GM12878 (cell line): ENCODE measurements around the gene ARHGAP26. TPM values are rescaled to one million over a fixed set of nuclear protein-coding genes. Genes with fewer than 3 reads are reported as not detected.

Source experiments
- ATAC-seq: fragments of 200-7000 bp; cut with Tn5 transposase; 3 replicates; pipeline ENCODE4 v1.9.1; 2020; ENCODE audit warnings: mild to moderate bottlenecking, moderate library complexity
- BruUV-seq: library from RNA; stranded (reverse); fragments of 400-500 nt; replicated peaks from 2 replicates; lab custom pipeline; 2021; lab: Mats Ljungman, UMichigan
- CTCF ChIA-PET: fragments of 300-600 bp; sonication (Branson Sonifier 250); formaldehyde crosslinking; extraction: SDS; loops from one replicate; lab custom pipeline; 2021; ENCODE audit warnings: inconsistent platforms; lab: Yijun Ruan, JAX
- POLR2A ChIA-PET: fragments of 350-600 bp; formaldehyde crosslinking; extraction: SDS; loops from one replicate; lab custom pipeline; 2021; ENCODE audit warnings: inconsistent platforms; lab: Charles Lee
- RAD21 ChIA-PET: fragments of 300-600 bp; sonication (Branson Sonifier 250); formaldehyde crosslinking; loops from one replicate; lab custom pipeline; 2023; ENCODE audit warnings: antibody characterized with exemption; ENCODE audit not compliant: unreplicated experiment; lab: Charles Lee
- SMC1A ChIA-PET: fragments of 300-600 bp; sonication (Branson Sonifier 250); formaldehyde crosslinking; loops from one replicate; lab custom pipeline; 2023; ENCODE audit not compliant: unreplicated experiment, uncharacterized antibody; lab: Charles Lee
- DNase-seq: peaks from one replicate; pipeline ENCODE4 v3.0.0-alpha.2; 2011; ENCODE audit warnings: low read depth, low spot score
- FAIRE-seq: peaks from 3 replicates; lab custom pipeline; 2011; peaks lifted over from hg19 to GRCh38; lab: Jason Lieb, UNC
- H2AFZ ChIP-seq: 2 replicates; pipeline ENCODE4 v1.6.0; 2011; ENCODE audit warnings: low read depth, low read length, control low read depth; ENCODE audit not compliant: control insufficient read depth
- H3K27ac ChIP-seq: 2 replicates; pipeline ENCODE4 v1.5.1; 2011; ENCODE audit warnings: control low read depth; ENCODE audit not compliant: control insufficient read depth, insufficient read depth
- H3K27me3 ChIP-seq, 2 experiments: replicated peaks in 1 of 2; 2 replicates each; pipeline versions ENCODE4 v1.6.0 to v1.6.1; 2011; ENCODE audit warnings: low read length in 1 of 2; ENCODE audit not compliant: control insufficient read depth in 2 of 2, insufficient read depth in 2 of 2
- H3K36me3 ChIP-seq, 2 experiments: 2 replicates each; pipeline ENCODE4 v1.5.1; 2011; ENCODE audit warnings: low read length in 1 of 2; ENCODE audit not compliant: control insufficient read depth in 2 of 2, insufficient read depth in 2 of 2
- H3K4me1 ChIP-seq: 2 replicates; pipeline ENCODE4 v1.6.1; 2011; ENCODE audit warnings: mild to moderate bottlenecking, low read length, moderate library complexity, mixed read lengths; ENCODE audit not compliant: control insufficient read depth, insufficient read depth
- H3K4me2 ChIP-seq: 2 replicates; pipeline ENCODE4 v1.6.0; 2011; ENCODE audit warnings: control low read depth; ENCODE audit not compliant: control insufficient read depth, insufficient read depth
- H3K4me3 ChIP-seq: fragments of 200-600 bp; sonication (generic); 2 replicates; pipeline ENCODE4 v1.5.1; 2016
- H3K79me2 ChIP-seq: 2 replicates; pipeline ENCODE4 v1.6.0; 2011; ENCODE audit warnings: low read length; ENCODE audit not compliant: control insufficient read depth, insufficient read depth
- H3K9ac ChIP-seq: 2 replicates; pipeline ENCODE4 v1.8.0; 2011; ENCODE audit warnings: low read length, control low read depth, mixed read lengths; ENCODE audit not compliant: control insufficient read depth, insufficient read depth
- H3K9me3 ChIP-seq: replicated peaks from 3 replicates; pipeline ENCODE4 v1.5.1; 2011; ENCODE audit warnings: mild to moderate bottlenecking, low read length; ENCODE audit not compliant: control insufficient read depth, insufficient read depth
- H4K20me1 ChIP-seq: 2 replicates; pipeline ENCODE4 v1.6.0; 2011; ENCODE audit not compliant: control insufficient read depth, insufficient read depth
- BHLHE40 ChIP-seq, 2 experiments: fragments of 450-650 bp in 1 of 2; IDR thresholded peaks; 2 replicates each; pipeline ENCODE4 v1.6.1; 2011 to 2017; ENCODE audit warnings: low read depth in 2 of 2, borderline replicate concordance in 1 of 2, improper control_type of control experiment in 1 of 2, low read length in 1 of 2, mild to moderate bottlenecking in 1 of 2
- CUX1 ChIP-seq: IDR thresholded peaks from 2 replicates; pipeline ENCODE4 v1.6.1; 2012; ENCODE audit warnings: improper control_type of control experiment, low read depth, low read length; ENCODE audit not compliant: insufficient replicate concordance
- EED ChIP-seq: sonication (generic); IDR thresholded peaks from 2 replicates; pipeline ENCODE4 v1.6.1; 2016; ENCODE audit warnings: antibody characterized with exemption, low read depth
- ETV6 ChIP-seq, 2 experiments: fragments of 450-650 bp in 1 of 2; IDR thresholded peaks in 1 of 2; conservative IDR thresholded peaks in 1 of 2; 2 replicates each; pipeline ENCODE4 v1.6.1; 2014; ENCODE audit warnings: antibody characterized with exemption in 1 of 2, borderline replicate concordance in 1 of 2, low read depth in 1 of 2, mild to moderate bottlenecking in 1 of 2, moderate library complexity in 1 of 2
- GATAD2B ChIP-seq: fragments of 450-650 bp; conservative IDR thresholded peaks from 2 replicates; pipeline ENCODE4 v1.6.1; 2017; ENCODE audit warnings: low read depth, mild to moderate bottlenecking, moderate library complexity
- KLF5 ChIP-seq: fragments of 450-650 bp; IDR thresholded peaks from 2 replicates; pipeline ENCODE4 v1.6.1; 2014; ENCODE audit warnings: mild to moderate bottlenecking; ENCODE audit not compliant: partially characterized antibody
- MTA2 ChIP-seq: fragments of 450-650 bp; IDR thresholded peaks from 2 replicates; pipeline ENCODE4 v1.6.1; 2016; ENCODE audit warnings: low read depth, mild to moderate bottlenecking, moderate library complexity
- POLR2A ChIP-seq: IDR thresholded peaks from 2 replicates; pipeline ENCODE4 v1.6.1; 2011; ENCODE audit warnings: low read depth, mild to moderate bottlenecking, low read length
- SUZ12 ChIP-seq: fragments of 200-600 bp; sonication (generic); IDR thresholded peaks from one replicate; pipeline ENCODE4 v1.6.1; 2018; ENCODE audit warnings: antibody characterized with exemption, mild to moderate bottlenecking; ENCODE audit not compliant: unreplicated experiment
- WGBS: methylation state at CpG from one replicate; pipeline ENCODE4 v1.1.6; 2016; ENCODE audit warnings: low lambda C conversion rate; ENCODE audit not compliant: insufficient replicate concordance, insufficient coverage; ENCODE audit errors: missing lambda C conversion rate; 5-methylcytosine and 5-hydroxymethylcytosine counted together
- in situ Hi-C: fragments of 300-500 bp; cut with MboI; formaldehyde crosslinking; loops from 9 replicates; pipeline ENCODE4 v1.14.3; 2018; ENCODE audit warnings: mixed read lengths
- intact Hi-C: fragments of 100-400 bp; cut with micrococcal nuclease; formaldehyde crosslinking; loops from one replicate; pipeline ENCODE4 v1.14.2; 2022; ENCODE audit not compliant: unreplicated experiment
- polyA plus RNA-seq, 11 experiments: library from polyadenylated mRNA; depleted of rRNA in 4 of 11; unstranded in 6 of 11; stranded (reverse) in 5 of 11; fragments of >200 nt; fragmentation: Nextera tagmentation in 4 of 11; fragmentation: Illumina TruSeq in 1 of 11; extraction: Ambion mirVana in 4 of 11; extraction: Trizol in 1 of 11; gene quantifications; 1 replicate in 1 of 11; 2 replicates in 10 of 11; pipeline versions ENCODE4 v1.2.1 to v1.2.3, GENCODE V29; 2011 to 2016; ENCODE audit warnings: inconsistent platforms in 2 of 11, missing spikeins in 2 of 11, low read depth in 1 of 11
- total RNA-seq, 4 experiments: library from RNA; depleted of rRNA in 3 of 4; stranded (reverse); fragments of >200 nt in 3 of 4; fragmentation: Illumina TruSeq in 1 of 4; extraction: Trizol in 1 of 4; gene quantifications; 2 replicates each; pipeline versions ENCODE4 v1.2.1 to v1.2.3, GENCODE V29; 2013 to 2021
- TF ChIP-seq, protein P1 (sequence below): IDR thresholded peaks from 2 replicates; pipeline ENCODE4 v1.6.1; 2011; ENCODE audit warnings: low read depth, low read length, improper control_type of control experiment, borderline replicate concordance
- TF ChIP-seq, protein P2 (sequence below): fragments of 450-650 bp; IDR thresholded peaks from 2 replicates; pipeline ENCODE4 v1.6.1; 2017; ENCODE audit warnings: mild to moderate bottlenecking
- TF ChIP-seq, protein P3 (sequence below): fragments of 450-650 bp; IDR thresholded peaks from 2 replicates; pipeline ENCODE4 v1.6.1; 2016; ENCODE audit warnings: mild to moderate bottlenecking

The ARHGAP26 gene
- total and polyA plus RNA-seq, 10 of the 15 experiments (the other 5 are each of a cell fraction or from before 2014, with no cell fraction given), result 9.4 to 41.5 (median 19.3) TPM

GRCh38 chr5:143130613-143131305 is 360.6 kb downstream of the ARHGAP26 start:
- Histone ChIP-seq H3K4me2 (no peak overlapping the region), H3K79me2 (no peaks in the 10 kb centered on the region; the same call in 1 of the 2 replicates), H3K9me3 (no peaks in the 10 kb centered on the region), H3K4me1 (no peaks in the 10 kb centered on the region), H3K36me3 (peaks cover 0 to 5% of the 10 kb centered on the region in 2 experiments; a peak in 2 of 4 replicates), H3K4me3 (no peak overlapping the region), H3K9ac (no peak overlapping the region), H3K27me3 (no peaks in the 10 kb centered on the region), H3K27ac (no peak overlapping the region), H2AFZ (no peak overlapping the region), H4K20me1 (no peaks in the 10 kb centered on the region)
- ATAC-seq (no peak), FAIRE-seq (no peak), DNase-seq (no peak)
- ChIA-PET RAD21 (interaction anchor here (1.1 to 1.4 kb wide), 5 partner anchors 12 to 126 kb away, joined by 3 to 6 read pairs (median 4); no protein-coding TSS in a partner anchor), SMC1A (interaction anchor here (0.6 to 17.0 kb wide), 14 partner anchors 9 to 76 kb away, joined by 3 to 271 read pairs (median 8); no protein-coding TSS in a partner anchor), POLR2A (interaction anchor here (1.1 to 1.9 kb wide), 5 partner anchors 13 to 66 kb away, joined by 3 to 8 read pairs (median 4); no protein-coding TSS in a partner anchor), CTCF (interaction anchor here (1.0 to 2.4 kb wide), 9 partner anchors 9 to 71 kb away, joined by 3 to 11 read pairs (median 3); no protein-coding TSS in a partner anchor)
- in situ Hi-C loops (no loop called here), intact Hi-C loops (no loop called here)
- BruUV-seq, result no TSS peak
- WGBS, result 79% methylated on average over 5 of the region's 5 CpGs
- TF ChIP-seq ETV6 (conservative IDR thresholded peaks at IDR 0.05 in 1 of 2, IDR thresholded peaks at IDR 0.05 in 1 of 2; ENCODE audit: borderline replicate concordance in 1 of 2, low read depth in 1 of 2) (no peak), KLF5 (no peak), SUZ12 (no peak), BHLHE40 (IDR thresholded peaks at IDR 0.05; ENCODE audit: borderline replicate concordance in 1 of 2, low read depth in 2 of 2, low read length in 1 of 2) (no peak), EED (no peak), POLR2A (no peak), MTA2 (no peak), CUX1 (no peak), GATAD2B (no peak)
- TF ChIP-seq, protein P1, sequence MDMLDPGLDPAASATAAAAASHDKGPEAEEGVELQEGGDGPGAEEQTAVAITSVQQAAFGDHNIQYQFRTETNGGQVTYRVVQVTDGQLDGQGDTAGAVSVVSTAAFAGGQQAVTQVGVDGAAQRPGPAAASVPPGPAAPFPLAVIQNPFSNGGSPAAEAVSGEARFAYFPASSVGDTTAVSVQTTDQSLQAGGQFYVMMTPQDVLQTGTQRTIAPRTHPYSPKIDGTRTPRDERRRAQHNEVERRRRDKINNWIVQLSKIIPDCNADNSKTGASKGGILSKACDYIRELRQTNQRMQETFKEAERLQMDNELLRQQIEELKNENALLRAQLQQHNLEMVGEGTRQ, result no peak
- TF ChIP-seq, protein P2, sequence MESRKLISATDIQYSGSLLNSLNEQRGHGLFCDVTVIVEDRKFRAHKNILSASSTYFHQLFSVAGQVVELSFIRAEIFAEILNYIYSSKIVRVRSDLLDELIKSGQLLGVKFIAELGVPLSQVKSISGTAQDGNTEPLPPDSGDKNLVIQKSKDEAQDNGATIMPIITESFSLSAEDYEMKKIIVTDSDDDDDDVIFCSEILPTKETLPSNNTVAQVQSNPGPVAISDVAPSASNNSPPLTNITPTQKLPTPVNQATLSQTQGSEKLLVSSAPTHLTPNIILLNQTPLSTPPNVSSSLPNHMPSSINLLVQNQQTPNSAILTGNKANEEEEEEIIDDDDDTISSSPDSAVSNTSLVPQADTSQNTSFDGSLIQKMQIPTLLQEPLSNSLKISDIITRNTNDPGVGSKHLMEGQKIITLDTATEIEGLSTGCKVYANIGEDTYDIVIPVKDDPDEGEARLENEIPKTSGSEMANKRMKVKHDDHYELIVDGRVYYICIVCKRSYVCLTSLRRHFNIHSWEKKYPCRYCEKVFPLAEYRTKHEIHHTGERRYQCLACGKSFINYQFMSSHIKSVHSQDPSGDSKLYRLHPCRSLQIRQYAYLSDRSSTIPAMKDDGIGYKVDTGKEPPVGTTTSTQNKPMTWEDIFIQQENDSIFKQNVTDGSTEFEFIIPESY, result no peak
- TF ChIP-seq, protein P3, sequence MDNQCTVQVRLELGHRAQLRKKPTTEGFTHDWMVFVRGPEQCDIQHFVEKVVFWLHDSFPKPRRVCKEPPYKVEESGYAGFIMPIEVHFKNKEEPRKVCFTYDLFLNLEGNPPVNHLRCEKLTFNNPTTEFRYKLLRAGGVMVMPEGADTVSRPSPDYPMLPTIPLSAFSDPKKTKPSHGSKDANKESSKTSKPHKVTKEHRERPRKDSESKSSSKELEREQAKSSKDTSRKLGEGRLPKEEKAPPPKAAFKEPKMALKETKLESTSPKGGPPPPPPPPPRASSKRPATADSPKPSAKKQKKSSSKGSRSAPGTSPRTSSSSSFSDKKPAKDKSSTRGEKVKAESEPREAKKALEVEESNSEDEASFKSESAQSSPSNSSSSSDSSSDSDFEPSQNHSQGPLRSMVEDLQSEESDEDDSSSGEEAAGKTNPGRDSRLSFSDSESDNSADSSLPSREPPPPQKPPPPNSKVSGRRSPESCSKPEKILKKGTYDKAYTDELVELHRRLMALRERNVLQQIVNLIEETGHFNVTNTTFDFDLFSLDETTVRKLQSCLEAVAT, result no peak
